Cardiac fibroblast (primary cell): ENCODE results near the gene KCNJ18.
"Not testable (repeated sequence)": the region's sequence is repeated elsewhere in the genome, so short reads cannot be mapped to it uniquely, and the experiment has no call there.

Experiments
- DNase-seq, 2 donors: peaks; one replicate each; pipeline versions ENCODE4 v3.0.0 to v3.0.0-alpha.2; 2010; ENCODE audit warnings: low read depth in 2 of 2
- H3K4me3 ChIP-seq, 2 donors: replicated peaks in 1 of 2; 1 replicate in 1 of 2; 2 replicates in 1 of 2; pipeline ENCODE4 v1.5.1; 2011; ENCODE audit warnings: low read depth in 2 of 2, low read length in 2 of 2, mild to moderate bottlenecking in 2 of 2, moderate library complexity in 1 of 2
- TF ChIP-seq, protein P1 (sequence below): IDR thresholded peaks from one replicate; pipeline ENCODE4 v1.5.1; 2011; ENCODE audit warnings: low read depth, mild to moderate bottlenecking, low read length, inconsistent platforms

Gene KCNJ18

DNA sequence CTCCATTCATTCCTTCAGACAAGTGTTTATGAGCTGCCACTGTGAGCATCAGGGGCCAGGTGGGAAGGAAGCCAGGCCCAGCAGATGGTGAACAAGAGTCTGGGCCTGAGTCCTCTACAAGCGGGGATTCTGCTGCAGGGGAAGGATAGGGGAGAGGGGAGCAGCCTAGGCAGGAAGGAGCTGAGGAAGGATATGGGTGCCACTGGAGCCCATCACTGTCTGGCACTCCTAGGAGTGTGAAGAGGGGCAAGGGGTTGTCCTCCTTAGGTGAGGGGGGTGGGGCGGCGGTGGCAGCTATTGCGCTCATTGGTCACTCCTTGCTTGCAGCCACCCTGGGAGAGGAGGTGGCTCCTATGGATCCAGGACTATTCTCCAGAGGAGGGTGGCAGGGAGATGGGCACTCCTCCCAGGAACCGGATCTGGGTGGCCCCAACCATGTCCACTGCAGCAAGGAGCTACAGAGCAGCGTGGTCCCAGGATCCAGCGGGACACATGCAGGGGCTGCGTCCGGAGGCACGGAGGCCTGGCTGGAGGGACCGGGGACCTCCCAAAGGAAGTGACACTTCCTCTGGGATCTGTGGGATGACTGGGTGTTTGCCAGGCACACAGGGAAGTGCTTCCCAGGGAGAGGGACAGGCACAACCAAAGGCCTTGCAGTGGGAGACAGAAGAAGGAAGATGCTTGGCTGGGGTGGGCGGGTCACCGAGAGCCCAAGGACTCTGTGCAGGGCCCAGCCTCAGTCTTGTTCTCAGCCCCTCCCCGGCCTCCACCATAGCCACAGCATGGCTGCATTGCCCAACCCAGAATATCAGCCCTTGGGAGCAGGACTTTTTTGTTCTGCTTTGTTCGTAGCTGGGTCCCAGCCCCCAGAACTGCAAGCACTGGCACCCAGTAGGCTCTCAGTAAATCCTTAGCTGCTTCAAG is 16.6 kb downstream of the KCNJ18 start:
- not testable (repeated sequence) for H3K4me3 ChIP-seq, DNase-seq

DNA sequence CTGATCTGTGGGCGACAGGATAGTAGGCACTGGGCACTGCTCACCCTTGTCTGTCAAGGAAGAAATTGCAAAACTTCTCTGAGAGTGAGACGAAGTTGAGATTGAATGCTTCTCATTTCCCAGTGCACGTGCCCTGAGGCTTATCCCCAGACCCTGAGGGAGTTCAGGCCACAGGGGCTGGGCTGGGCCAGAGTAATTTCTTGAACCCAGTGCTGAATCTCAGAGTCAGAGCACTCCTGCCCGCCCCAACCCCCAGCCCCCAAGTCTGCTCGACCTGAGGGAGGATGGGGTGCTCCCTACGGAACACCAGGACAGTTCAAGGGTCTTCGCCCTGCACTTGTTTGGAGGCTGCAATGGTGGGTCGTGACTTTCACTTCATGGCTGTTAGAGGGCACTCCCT is 17.7 kb downstream of the KCNJ18 start:
- not testable (repeated sequence) for DNase-seq

DNA sequence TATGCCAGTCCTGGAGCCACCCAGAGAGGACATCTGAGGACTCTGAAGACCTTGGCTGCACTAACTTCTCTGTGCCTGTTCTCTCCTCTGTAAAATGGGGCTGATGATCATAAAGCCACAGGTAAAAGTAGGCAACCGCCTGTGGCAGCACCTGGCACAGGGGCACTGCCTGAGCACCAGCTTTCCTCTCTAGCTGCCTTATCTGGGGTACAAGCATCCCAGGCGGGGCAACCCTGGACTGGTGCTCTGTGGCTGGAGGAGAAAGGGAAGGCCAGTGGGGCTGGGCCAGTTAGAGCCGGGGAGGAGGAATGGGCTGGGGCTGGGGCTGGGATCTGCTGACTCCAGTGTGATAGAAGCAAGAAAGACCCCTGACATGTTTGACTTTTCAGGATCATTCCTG is 18.2 kb downstream of the KCNJ18 start:
- not testable (repeated sequence) for DNase-seq, H3K4me3 ChIP-seq

More for the DNA sequence above, 17.7 kb downstream of the KCNJ18 start:
- not testable (repeated sequence) for H3K4me3 ChIP-seq

DNA sequence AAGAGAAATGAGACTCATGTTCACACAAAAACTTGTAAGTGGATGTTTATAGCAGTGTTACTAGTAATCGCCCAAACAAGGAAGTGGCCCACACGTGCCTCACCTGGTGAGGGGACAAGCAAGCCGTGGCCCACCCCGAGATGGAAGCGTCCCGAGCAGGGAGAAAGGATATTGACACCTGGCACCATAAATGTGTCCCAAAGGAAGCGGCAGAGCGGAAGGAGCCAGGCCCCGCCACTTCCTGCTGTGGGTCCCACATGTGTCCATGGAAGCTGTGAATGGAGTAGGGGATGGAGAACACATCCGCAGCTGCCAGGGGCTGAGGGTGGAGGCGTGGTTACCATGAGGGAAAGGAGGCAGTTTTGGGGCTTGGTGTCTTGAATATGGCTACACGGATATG is 18.9 kb downstream of the KCNJ18 start:
- no peak for DNase-seq
- no peak overlapping the region for H3K4me3 ChIP-seq
- TF ChIP-seq, protein P1, sequence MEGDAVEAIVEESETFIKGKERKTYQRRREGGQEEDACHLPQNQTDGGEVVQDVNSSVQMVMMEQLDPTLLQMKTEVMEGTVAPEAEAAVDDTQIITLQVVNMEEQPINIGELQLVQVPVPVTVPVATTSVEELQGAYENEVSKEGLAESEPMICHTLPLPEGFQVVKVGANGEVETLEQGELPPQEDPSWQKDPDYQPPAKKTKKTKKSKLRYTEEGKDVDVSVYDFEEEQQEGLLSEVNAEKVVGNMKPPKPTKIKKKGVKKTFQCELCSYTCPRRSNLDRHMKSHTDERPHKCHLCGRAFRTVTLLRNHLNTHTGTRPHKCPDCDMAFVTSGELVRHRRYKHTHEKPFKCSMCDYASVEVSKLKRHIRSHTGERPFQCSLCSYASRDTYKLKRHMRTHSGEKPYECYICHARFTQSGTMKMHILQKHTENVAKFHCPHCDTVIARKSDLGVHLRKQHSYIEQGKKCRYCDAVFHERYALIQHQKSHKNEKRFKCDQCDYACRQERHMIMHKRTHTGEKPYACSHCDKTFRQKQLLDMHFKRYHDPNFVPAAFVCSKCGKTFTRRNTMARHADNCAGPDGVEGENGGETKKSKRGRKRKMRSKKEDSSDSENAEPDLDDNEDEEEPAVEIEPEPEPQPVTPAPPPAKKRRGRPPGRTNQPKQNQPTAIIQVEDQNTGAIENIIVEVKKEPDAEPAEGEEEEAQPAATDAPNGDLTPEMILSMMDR = no peak

DNA sequence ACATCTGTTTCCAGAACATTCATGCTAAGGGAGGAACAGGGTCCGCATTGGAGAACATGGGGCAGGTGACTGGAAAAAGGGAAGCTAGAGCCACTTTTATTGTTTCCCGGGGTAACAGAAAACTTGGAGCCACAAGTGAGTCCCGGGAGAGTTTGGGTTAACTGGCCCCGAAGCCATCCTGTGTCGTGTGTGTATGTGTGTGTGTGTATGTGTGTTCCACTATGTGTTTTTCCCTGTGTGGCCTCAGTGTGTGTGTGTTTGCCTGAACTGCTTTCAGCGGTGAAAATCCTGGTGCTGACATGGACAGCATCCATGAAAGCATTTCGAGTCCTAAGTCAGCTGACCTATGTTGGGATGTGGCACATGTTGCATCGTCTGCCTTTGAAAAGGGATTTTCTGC is 20.7 kb downstream of the KCNJ18 start:
- DNase-seq, H3K4me3 ChIP-seq: not testable (repeated sequence)

DNA sequence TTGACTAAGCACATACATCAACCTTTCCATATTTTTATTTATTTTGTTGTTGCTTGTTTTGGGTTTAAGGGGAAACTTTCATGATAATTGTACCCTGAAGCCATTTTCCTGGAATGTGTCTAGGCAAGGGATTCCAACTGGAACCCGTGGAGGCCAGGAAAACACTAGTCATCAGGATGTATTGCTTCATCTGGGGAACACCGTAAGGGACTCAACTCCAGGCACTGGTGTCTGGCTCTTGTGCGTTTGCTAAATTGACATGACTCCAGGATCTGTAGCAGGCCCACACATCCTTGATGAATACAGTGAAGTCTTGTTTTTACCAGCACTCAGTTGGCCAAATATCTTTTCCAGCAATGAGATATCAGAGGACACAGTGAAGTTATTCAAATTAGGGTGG is 21.3 kb downstream of the KCNJ18 start:
- H3K4me3 ChIP-seq, DNase-seq: not testable (repeated sequence)

DNA sequence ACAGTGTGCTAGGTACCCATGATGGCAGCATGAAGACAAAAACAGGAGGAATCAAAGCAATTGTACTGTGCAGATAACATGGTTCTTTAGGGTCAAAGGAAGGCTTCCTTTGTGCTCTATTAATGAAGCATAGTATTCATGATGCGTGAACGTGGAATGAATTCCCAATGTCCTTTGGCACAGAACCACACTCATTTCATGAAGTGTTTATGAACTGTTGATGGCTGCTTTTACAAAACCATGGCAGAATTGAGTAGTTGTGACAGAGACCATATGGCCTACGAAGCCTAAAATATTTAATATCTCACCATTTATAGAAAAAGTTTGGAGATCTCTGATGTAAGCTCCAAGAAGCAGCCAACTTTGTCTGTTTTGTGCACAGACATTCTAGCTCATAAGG is 22.4 kb downstream of the KCNJ18 start:
- DNase-seq, H3K4me3 ChIP-seq: not testable (repeated sequence)

DNA sequence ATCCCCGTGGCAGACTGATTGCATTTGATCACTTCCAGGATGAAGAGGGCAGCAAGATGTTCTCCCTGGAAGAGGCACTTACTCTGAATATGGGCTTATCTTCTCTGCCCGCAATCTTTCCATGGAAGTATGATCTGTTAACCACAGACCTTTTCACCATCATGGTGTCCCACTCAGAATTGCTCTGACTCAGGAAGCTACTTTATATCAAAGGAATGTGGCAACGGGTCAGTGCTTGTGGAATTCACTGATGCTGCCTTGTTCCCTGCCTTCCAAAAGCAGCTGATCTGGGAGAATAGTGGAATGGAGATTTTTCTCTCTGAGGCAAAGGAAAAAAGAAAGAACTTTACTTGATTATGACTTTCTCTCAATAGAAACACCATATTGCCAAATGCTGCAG is 23.6 kb downstream of the KCNJ18 start:
- not testable (repeated sequence) for DNase-seq, H3K4me3 ChIP-seq

DNA sequence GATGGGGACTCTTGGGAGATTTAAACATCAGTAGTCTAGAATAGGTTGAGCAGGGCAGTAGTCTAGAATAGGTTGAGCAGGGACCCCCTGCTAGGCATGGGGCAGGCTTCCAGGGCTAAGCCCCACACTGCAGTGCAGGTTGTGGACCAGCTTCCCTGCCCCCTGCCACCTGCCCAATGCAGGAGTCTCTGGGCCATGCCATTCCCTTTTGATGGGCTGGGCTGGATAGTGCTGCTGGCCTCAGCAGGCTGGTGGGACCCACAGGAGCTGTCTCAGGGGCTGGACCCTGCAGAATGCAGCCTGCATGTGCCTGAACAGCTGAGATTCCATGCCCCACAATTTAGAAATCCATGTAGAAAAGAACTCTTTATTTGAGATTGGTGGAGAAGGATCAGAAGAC is 26.6 kb downstream of the KCNJ18 start:
- H3K4me3 ChIP-seq, DNase-seq: not testable (repeated sequence)

DNA sequence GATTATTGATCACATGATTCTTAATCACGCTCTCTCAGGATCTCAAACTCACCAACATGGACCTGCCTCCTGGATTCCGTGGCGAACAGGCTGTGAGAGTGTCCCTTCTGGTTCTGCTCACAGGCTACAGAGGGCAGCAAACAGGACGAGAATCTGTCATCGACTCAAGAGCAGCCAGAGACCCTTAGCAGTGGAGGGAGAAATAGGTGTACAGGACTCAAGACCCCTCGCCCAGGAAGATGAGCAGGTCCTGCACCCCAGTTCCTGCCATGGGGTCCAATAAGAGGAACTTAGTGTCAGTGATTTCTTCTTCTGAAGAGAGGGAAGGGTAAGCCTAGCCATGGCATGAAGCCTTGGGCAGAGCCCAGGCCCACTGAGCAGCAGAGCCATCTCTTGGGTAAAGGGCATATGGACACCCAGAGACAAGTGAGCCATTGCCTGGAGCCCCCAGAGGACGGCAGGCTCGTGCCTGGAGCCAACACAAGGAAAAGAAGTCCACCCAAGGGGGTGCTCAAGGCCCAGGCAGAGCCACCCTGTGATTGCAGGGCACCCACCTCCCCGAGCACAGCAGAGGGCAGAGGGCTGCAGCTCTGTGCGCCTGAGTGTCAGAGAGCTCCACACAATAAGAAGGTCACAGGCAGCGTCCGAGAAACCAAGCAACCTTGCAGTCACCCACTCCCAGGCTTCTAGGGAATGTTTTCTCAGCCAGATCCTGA is 27.3 kb downstream of the KCNJ18 start:
- DNase-seq, H3K4me3 ChIP-seq: not testable (repeated sequence)

DNA sequence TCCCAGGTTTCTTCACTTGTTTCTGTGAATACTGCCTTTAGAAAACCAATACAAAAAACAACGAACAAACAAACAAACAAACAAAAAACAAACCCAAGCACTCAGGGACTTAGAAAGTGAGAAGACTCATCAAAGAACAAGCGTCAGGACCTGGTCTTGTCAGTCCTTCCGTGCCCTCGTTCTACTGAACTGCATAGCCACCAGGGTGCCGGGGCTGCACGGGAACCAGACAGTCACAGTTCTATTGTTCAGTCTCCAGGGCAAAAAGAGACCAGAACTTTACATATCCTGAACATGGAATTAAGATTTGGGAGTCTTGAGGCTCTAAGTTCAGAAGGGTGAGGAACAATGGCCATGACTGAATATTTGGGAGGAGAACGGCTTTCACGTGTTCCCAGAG is 28.2 kb downstream of the KCNJ18 start:
- not testable (repeated sequence) for H3K4me3 ChIP-seq, DNase-seq

DNA sequence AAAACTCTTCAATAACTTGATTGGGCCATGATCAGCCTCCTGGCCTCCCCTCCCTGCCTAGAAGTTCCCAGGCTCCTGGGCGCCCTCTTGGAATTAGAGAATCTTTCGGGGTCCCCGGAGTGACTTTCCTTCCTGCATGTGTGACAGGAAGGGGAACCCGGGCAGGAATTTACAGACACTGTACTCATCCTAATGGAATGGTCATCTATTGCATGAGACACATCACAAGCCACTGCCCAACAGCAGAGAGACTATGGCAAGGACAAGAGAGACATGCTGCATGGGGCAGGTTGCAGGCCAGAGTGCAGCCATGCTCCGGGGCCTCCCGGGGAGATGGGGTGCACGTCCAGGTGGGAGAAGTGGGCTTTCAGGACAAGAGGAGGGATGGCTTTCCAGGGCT is 29.9 kb downstream of the KCNJ18 start:
- H3K4me3 ChIP-seq, DNase-seq: not testable (repeated sequence)

DNA sequence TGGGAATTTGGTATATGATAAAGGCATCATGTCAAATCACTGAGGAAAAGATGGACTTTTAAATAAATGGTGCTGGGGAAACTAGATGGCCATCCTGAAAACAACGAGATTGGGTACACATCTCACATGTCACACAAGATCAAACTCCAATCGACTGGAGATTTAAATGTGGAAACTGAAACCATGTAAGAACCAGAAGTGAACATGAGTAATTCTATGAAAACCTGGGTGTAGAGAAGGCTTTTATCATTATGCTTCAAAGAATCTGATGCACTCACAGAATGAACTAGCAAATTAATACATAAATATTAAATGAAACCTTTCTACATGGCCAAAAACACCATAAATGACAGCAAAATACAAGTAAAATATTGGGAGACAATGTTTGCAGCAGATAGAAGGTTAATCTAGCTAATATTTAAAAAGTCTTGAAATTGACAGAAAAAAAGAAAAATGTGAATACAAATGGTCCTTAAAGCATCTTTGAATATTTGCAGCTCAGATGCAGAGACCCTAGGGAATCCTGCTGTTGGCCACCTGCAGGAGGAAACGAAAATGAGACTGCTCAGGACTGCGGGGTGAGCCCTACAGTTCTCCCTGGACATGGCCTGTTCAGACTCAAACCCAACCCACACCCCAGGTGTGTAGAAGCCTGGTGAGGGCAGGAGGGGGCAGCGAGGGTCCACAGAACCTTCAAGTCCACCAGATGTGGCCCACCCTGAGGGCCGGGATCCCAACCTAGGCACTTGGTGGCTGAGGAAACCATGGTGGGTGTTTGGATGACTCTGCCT is 32.1 kb downstream of the KCNJ18 start:
- not testable (repeated sequence) for H3K4me3 ChIP-seq, DNase-seq

DNA sequence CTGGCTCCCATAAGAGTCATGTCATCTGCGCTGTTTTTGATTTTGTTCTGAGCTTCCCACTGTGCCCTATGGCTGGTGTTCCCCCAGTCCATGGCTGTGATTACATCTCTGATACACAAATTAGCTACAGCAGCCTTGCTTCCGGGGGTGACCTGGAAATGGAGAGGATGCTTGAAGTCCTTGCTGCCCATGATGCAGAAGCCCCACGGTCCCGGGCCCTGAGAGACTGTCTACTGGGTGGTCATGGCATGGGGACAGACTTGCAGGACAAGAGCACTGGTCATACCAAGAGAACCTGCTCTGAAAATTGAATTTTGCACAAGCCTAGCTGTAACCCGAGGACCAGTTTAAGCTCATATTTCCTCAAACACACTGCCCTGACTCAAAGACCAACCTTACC is 38.8 kb downstream of the KCNJ18 start:
- not testable (repeated sequence) for H3K4me3 ChIP-seq, DNase-seq

DNA sequence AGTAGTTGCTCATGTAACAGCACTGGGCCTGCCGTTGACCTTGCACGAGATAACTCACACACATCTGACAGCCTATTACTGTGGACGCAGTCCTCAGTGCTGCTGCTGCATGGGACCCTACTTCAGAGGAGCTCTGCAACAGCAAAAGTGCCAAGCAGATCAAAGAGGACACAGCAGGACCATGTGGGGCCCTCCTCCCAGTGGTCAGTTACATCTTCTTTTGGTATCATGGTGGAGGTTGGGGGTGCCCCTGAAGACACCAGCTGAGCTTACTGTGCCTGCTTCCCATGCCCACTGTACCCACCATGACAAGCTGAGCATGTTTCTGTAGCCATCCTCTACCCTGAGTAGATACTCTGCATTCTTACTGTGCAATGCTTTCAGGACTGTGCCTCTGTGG is 41.6 kb downstream of the KCNJ18 start:
- DNase-seq = not testable (repeated sequence)

DNA sequence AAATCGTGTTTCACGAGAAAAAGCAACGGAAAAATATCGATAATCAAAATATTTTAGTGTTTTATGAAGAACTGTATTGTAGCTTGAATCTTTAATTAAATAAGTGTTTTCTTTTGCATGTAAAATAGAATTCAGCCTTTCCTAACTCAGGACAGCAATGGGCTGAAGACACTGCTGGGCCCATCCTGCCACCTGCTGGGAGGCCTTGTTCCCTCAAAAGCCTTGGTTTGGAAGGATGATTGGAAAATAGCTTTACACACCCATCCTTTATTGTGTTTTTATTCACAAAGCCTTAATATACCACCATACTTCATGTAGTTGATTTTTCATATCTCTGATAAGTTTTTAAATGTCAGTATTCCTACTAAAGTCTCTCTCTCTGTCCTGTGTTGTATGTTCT is 43.5 kb downstream of the KCNJ18 start:
- not testable (repeated sequence) for H3K4me3 ChIP-seq, DNase-seq

More for the DNA sequence above, 41.6 kb downstream of the KCNJ18 start:
- not testable (repeated sequence) for H3K4me3 ChIP-seq
